ENCODE results near the gene MOK.

DNA sequence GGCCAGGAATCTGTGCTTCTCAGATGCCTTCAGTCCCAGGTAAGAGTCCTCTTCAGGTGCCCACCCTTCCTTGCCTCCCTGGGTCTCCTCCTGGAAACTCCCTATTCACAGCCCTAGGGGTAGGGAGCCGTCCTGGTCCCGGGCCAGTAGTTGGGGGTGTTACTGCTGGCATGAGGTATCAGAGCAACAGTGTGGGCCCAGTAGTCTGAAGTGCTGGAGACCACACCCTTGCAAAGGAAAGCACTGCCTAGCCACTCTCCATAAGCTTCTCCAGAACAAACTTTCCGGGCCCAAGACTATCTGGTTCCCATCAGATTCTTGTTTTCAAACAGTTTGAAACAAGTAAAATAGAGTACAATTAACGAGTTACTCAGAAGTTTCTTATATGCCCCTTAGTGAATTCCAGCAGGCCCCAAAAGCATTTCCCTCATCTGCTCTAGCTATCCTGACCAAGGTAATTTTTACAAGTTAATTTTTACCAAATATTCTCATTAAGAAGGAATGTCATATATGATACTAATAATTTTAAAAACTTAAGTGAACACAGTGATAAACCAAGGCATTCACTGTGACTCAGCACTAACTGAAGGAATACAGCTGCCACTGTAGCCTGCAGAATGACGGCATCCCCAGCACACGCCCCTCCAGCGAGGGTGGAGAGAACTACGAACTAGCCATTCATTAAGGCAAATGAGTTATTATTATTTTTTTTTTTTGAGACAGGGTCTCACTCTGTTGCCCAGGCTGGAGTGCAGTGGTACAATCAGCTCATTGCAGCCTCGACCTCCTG, 49.4 kb downstream of the MOK start:
- TF ChIP-seq YY1 (IDR thresholded peaks at IDR 0.05; ENCODE audit: insufficient read depth, insufficient read length) (no peak), SUZ12 (IDR thresholded peaks at IDR 0.05; ENCODE audit: extremely low read depth, insufficient read depth, insufficient read length) (no peak)
